Lung (tissue), 12 donors: ENCODE results near the gene ANKFN1. TPM values are rescaled to one million over a fixed set of nuclear protein-coding genes. Genes with fewer than 3 reads are reported as not detected.

Source experiments
- ATAC-seq: fragments of 200-7000 bp; cut with Tn5 transposase; one replicate; pipeline ENCODE4 v1.9.1; 2020; ENCODE audit warnings: moderate number of reproducible peaks; ENCODE audit not compliant: insufficient read depth, low FRiP score
- DNase-seq, 3 donors: peaks; one replicate each; pipeline ENCODE4 v3.0.0-alpha.2; 2013 to 2017
- H3K27ac ChIP-seq, 2 donors: one replicate each; pipeline ENCODE4 v1.5.1; 2013; ENCODE audit warnings: mild to moderate bottlenecking in 2 of 2, moderate library complexity in 2 of 2, control low read depth in 1 of 2, inconsistent platforms in 1 of 2, low read depth in 1 of 2, low read length in 1 of 2
- H3K27me3 ChIP-seq, 3 donors: one replicate each; pipeline ENCODE4 v1.5.1; 2013; ENCODE audit warnings: low read length in 2 of 3; ENCODE audit not compliant: control insufficient read depth in 3 of 3, insufficient read depth in 3 of 3
- H3K36me3 ChIP-seq, 4 donors: one replicate each; pipeline ENCODE4 v1.5.1; 2013; ENCODE audit warnings: low read length in 4 of 4, mild to moderate bottlenecking in 1 of 4, moderate library complexity in 1 of 4; ENCODE audit not compliant: control insufficient read depth in 4 of 4, insufficient read depth in 4 of 4
- H3K4me1 ChIP-seq, 5 donors: one replicate each; pipeline ENCODE4 v1.5.1; 2013; ENCODE audit warnings: low read length in 5 of 5, mild to moderate bottlenecking in 2 of 5, moderate library complexity in 1 of 5; ENCODE audit not compliant: control insufficient read depth in 5 of 5, insufficient read depth in 5 of 5
- H3K4me3 ChIP-seq: one replicate; pipeline ENCODE4 v1.5.1; 2013; ENCODE audit warnings: mild to moderate bottlenecking, control low read depth, moderate library complexity
- H3K9ac ChIP-seq, 2 donors: one replicate each; pipeline ENCODE4 v1.5.1; 2013; ENCODE audit warnings: low read length in 2 of 2, control low read depth in 1 of 2; ENCODE audit not compliant: insufficient read depth in 1 of 2
- H3K9me3 ChIP-seq, 4 donors: one replicate each; pipeline ENCODE4 v1.5.1; 2013; ENCODE audit warnings: low read length in 3 of 4, mild to moderate bottlenecking in 1 of 4, moderate library complexity in 1 of 4; ENCODE audit not compliant: control insufficient read depth in 4 of 4, insufficient read depth in 3 of 4
- CTCF ChIP-seq: IDR thresholded peaks from 2 replicates; pipeline ENCODE4 v1.5.1; 2012; ENCODE audit warnings: mild to moderate bottlenecking; ENCODE audit errors: control extremely low read depth, extremely low read depth
- WGBS, 2 donors: extraction: QIAGEN DNeasy Blood & Tissue Kit; methylation state at CpG; one replicate each; pipeline ENCODE4 v1.1.7; 2013; 5-methylcytosine and 5-hydroxymethylcytosine counted together
- polyA plus RNA-seq, 2 donors: library from polyadenylated mRNA; stranded (reverse); fragments of 200-250 nt; gene quantifications; one replicate each; pipeline ENCODE4 v1.2.1, GENCODE V29; 2013
- total RNA-seq, 2 donors: library from RNA; depleted of rRNA in 1 of 2; stranded (reverse); fragments of >200 nt in 1 of 2; gene quantifications; one replicate each; pipeline ENCODE4 v1.2.1, GENCODE V29; 2014 to 2021
- donor health status: control.
- donor health status: control.
- donor health status: Bipolar disorder and iron deficiency.
- donor health status: healthy.
- donor health status: DM: yes; HTN: yes; CAD: no.

The ANKFN1 gene
- total and polyA plus RNA-seq, 4 donors: 0.39 to 8.5 (median 3.4) TPM

GRCh38 chr17:56486732-56487131 lies 333.5 kb downstream of the ANKFN1 start:
- H3K9me3 ChIP-seq: no peaks in the 10 kb centered on the region

GRCh38 chr17:56488800-56489199 lies 335.5 kb downstream of the ANKFN1 start:
- Histone ChIP-seq H3K9me3 (no peaks in the 10 kb centered on the region), H3K4me1 (no peaks in the 10 kb centered on the region), H3K27ac (no peak overlapping the region), H3K36me3 (no peaks in the 10 kb centered on the region), H3K4me3 (no peak overlapping the region), H3K9ac (no peak overlapping the region), H3K27me3 (no peaks in the 10 kb centered on the region)
- ATAC-seq (no peak), DNase-seq (no peak)
- no peak for TF ChIP-seq CTCF
- 96% methylated on average over 2 of the region's 2 CpGs for WGBS, 2 donors

More at GRCh38 chr17:56486732-56487131, 333.5 kb downstream of the ANKFN1 start:
- Histone ChIP-seq H3K27me3 (no peaks in the 10 kb centered on the region), H3K36me3 (no peaks in the 10 kb centered on the region), H3K27ac (no peak overlapping the region), H3K4me1 (no peaks in the 10 kb centered on the region), H3K4me3 (no peak overlapping the region), H3K9ac (no peak overlapping the region)
- no peak for ATAC-seq
- no peak for DNase-seq
- TF ChIP-seq CTCF: no peak

- TF ChIP-seq CTCF: no peak
- H3K4me1 ChIP-seq: no peaks in the 10 kb centered on the region
- no peaks in the 10 kb centered on the region for H3K27me3 ChIP-seq
- WGBS, 2 donors: 53 to 71% methylated on average over 2 of the region's 2 CpGs
- no peak overlapping the region for H3K27ac ChIP-seq
- H3K4me3 ChIP-seq: no peak overlapping the region
- no peak overlapping the region for H3K9ac ChIP-seq
- H3K9me3 ChIP-seq: no peaks in the 10 kb centered on the region
- ATAC-seq: no peak
- H3K36me3 ChIP-seq: no peaks in the 10 kb centered on the region
- no peak for DNase-seq
Observed at GRCh38 chr17:56489980-56490379, 336.7 kb downstream of the ANKFN1 start.

GRCh38 chr17:56495556-56495955 lies 342.3 kb downstream of the ANKFN1 start:
- Histone ChIP-seq H3K4me3 (no peak overlapping the region), H3K9me3 (no peaks in the 10 kb centered on the region), H3K36me3 (no peaks in the 10 kb centered on the region), H3K4me1 (peaks cover 0 to 4% (median 0%) of the 10 kb centered on the region in 5 donors), H3K27me3 (no peaks in the 10 kb centered on the region), H3K9ac (no peak overlapping the region), H3K27ac (no peak overlapping the region)
- ATAC-seq (no peak), DNase-seq (no peak)
- TF ChIP-seq CTCF: no peak
- WGBS, 2 donors: 69 to 84% methylated on average over 3 of the region's 3 CpGs
